Measurements from ENCODE around the gene PIAS4. TPM values are rescaled to one million over a fixed set of nuclear protein-coding genes. Genes with fewer than 3 reads are reported as not detected.

The PIAS4 gene
- total RNA-seq, 1 experiment from 2014 or later, result 45.7 TPM

GRCh38 chr19:4032436-4032835 is 24.9 kb downstream of the PIAS4 start:
- POLR2A ChIA-PET, result interaction anchor here (0.6 kb wide), 1 partner anchor 276 kb away, joined by 4 read pairs; no protein-coding TSS in a partner anchor
- intact Hi-C loops (cut with micrococcal nuclease; ENCODE audit: unreplicated experiment), result no loop called here
- BruUV-seq (replicated peaks), result no TSS peak

DNA sequence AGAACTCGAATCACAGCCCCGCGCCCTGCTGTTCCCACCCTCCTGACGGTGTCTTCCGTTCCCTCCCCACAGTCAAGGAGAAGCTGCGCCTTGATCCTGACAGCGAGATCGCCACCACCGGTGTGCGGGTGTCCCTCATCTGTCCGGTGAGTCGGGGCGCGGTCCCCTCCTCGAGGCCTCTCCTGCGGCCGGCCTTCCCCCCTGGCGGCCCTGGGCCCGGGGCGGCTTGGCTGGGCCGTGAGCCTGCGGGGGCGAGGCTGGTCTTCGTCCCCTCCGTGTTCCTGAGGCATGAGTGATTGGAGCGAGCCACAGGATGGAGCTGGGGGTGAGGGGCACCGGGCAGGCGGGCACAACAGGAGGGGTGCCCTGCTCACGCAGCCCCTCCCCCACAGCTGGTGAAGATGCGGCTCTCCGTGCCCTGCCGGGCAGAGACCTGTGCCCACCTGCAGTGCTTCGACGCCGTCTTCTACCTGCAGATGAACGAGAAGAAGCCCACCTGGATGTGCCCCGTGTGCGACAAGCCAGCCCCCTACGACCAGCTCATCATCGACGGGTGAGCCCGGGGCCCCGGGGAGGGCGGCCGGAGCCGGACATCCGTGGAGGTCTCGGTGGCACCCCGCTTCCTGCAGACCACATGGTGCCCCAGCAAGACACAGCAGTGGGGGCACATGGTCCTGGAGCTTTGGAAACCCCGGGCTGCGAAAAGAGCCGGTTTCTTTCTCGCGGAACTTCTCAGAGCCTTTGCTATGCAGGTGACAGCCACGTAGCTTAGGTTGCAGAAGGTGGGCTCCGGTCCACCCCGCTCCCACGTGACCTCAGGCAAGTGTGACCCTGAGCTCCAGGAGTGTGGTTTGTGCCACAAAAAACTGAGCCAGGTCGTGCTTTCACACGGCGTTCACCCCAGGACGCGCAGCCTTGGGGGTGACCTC is 25.8 kb downstream of the PIAS4 start:
- H3K4me1 Mint-ChIP-seq (ENCODE audit: low read depth, unreplicated experiment), result no peaks in the 10 kb centered on the region
- POLR2A ChIA-PET, result no interaction called here
- DNase-seq, result no peak
- no TSS peak for BruUV-seq (replicated peaks)
- CTCF ChIA-PET, result no interaction called here
- Histone ChIP-seq H3K27me3 (replicated peaks; ENCODE audit: control insufficient read depth, insufficient read depth, low read length) (no peaks in the 10 kb centered on the region), H3K4me3 (ENCODE audit: low read depth, low read length) (no peak overlapping the region), H3K9me3 (no peaks in the 10 kb centered on the region), H3K36me3 (ENCODE audit: control insufficient read depth, insufficient read depth, low read length) (peaks cover 2% of the 10 kb centered on the region), H3K4me1 (no peaks in the 10 kb centered on the region)
- TF ChIP-seq, protein P1, sequence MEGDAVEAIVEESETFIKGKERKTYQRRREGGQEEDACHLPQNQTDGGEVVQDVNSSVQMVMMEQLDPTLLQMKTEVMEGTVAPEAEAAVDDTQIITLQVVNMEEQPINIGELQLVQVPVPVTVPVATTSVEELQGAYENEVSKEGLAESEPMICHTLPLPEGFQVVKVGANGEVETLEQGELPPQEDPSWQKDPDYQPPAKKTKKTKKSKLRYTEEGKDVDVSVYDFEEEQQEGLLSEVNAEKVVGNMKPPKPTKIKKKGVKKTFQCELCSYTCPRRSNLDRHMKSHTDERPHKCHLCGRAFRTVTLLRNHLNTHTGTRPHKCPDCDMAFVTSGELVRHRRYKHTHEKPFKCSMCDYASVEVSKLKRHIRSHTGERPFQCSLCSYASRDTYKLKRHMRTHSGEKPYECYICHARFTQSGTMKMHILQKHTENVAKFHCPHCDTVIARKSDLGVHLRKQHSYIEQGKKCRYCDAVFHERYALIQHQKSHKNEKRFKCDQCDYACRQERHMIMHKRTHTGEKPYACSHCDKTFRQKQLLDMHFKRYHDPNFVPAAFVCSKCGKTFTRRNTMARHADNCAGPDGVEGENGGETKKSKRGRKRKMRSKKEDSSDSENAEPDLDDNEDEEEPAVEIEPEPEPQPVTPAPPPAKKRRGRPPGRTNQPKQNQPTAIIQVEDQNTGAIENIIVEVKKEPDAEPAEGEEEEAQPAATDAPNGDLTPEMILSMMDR (IDR thresholded peaks at IDR 0.05; ENCODE audit: insufficient read depth in 1 of 2, low read depth in 1 of 2, low read length in 1 of 2, severe bottlenecking in 1 of 2, unreplicated experiment in 1 of 2), result no peak
- H3K27me3 Mint-ChIP-seq (ENCODE audit: insufficient read depth, unreplicated experiment), result no peaks in the 10 kb centered on the region
- H3K27ac Mint-ChIP-seq (ENCODE audit: unreplicated experiment), result no peak overlapping the region
- H3K4me3 Mint-ChIP-seq (ENCODE audit: unreplicated experiment), result no peak overlapping the region
- intact Hi-C loops (cut with micrococcal nuclease; ENCODE audit: unreplicated experiment), result no loop called here
- no peaks in the 10 kb centered on the region for H3K9me3 Mint-ChIP-seq (ENCODE audit: unreplicated experiment)
- H3K36me3 Mint-ChIP-seq (ENCODE audit: insufficient read depth, unreplicated experiment), result peaks cover 36% of the 10 kb centered on the region

More at GRCh38 chr19:4032436-4032835, 24.9 kb downstream of the PIAS4 start:
- CTCF ChIA-PET, result no interaction called here
- Mint-ChIP-seq H3K4me1 (ENCODE audit: low read depth, unreplicated experiment) (no peaks in the 10 kb centered on the region), H3K9me3 (ENCODE audit: unreplicated experiment) (no peaks in the 10 kb centered on the region), H3K4me3 (ENCODE audit: unreplicated experiment) (no peak overlapping the region), H3K27ac (ENCODE audit: unreplicated experiment) (no peak overlapping the region), H3K36me3 (ENCODE audit: insufficient read depth, unreplicated experiment) (peaks cover 30% of the 10 kb centered on the region), H3K27me3 (ENCODE audit: insufficient read depth, unreplicated experiment) (no peaks in the 10 kb centered on the region)
- no peaks in the 10 kb centered on the region for H3K9me3 ChIP-seq
- DNase-seq, result no peak
- TF ChIP-seq, protein P1 (IDR thresholded peaks at IDR 0.05; ENCODE audit: insufficient read depth in 1 of 2, low read depth in 1 of 2, low read length in 1 of 2, severe bottlenecking in 1 of 2, unreplicated experiment in 1 of 2), result no peak
- H3K4me3 ChIP-seq (ENCODE audit: low read depth, low read length), result no peak overlapping the region
- peaks cover 2% of the 10 kb centered on the region for H3K36me3 ChIP-seq (ENCODE audit: control insufficient read depth, insufficient read depth, low read length)
- H3K4me1 ChIP-seq, result no peaks in the 10 kb centered on the region
- no peaks in the 10 kb centered on the region for H3K27me3 ChIP-seq (replicated peaks; ENCODE audit: control insufficient read depth, insufficient read depth, low read length)

DNA sequence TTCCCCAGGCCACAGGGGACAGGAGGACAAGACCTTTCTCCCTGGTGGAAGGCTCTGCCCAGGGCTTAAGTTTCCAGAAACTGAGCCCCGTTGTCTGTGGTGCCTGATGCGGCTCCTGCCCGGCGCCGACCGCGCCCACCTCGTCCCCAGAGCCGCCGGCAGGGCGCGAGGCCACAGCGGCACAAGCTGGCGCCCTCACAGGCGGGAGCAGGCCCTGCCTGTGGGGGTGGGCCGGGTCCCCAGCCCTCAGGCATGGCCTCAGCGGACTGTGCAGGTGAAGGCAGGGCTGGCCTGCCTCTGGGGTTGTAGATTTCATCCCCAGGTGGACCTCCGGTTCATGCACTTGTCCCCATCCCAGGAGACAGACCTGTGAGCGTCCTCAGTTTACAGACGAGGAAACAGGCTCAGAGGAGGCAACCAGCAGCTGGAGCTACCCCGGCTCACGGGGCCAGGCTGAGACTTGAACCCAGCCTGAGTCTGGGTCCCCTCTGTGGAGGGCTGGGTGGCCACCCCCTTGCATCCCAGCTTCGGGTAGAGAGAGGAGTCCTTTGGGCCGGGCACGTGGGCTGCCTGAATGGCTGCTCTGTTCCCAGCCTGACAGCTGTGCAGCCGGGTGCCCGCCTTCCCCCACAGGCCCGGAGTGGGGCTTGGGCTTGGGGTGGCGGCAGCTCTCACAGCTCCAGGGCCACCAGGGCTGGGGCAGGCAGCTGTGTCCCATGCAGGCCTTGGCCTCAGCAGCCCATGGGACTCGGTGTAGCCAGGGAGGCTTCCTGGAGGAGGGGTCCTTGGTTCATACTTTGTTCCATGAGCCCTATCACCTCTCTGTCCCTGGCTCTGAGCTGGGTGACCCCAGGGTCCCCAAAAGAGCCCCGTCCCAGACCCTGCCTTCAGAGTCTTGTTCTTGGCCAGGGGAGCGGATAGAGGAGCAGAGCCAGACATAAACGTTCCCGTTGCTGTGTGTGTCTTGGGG is 26.8 kb downstream of the PIAS4 start:
- Mint-ChIP-seq H3K27ac (ENCODE audit: unreplicated experiment) (no peak overlapping the region), H3K36me3 (ENCODE audit: insufficient read depth, unreplicated experiment) (peaks cover 39% of the 10 kb centered on the region), H3K4me1 (ENCODE audit: low read depth, unreplicated experiment) (no peaks in the 10 kb centered on the region), H3K4me3 (ENCODE audit: unreplicated experiment) (no peak overlapping the region), H3K27me3 (ENCODE audit: insufficient read depth, unreplicated experiment) (no peaks in the 10 kb centered on the region), H3K9me3 (ENCODE audit: unreplicated experiment) (no peaks in the 10 kb centered on the region)
- intact Hi-C loops (cut with micrococcal nuclease; ENCODE audit: unreplicated experiment), result no loop called here
- Histone ChIP-seq H3K9me3 (no peaks in the 10 kb centered on the region), H3K27me3 (replicated peaks; ENCODE audit: control insufficient read depth, insufficient read depth, low read length) (no peaks in the 10 kb centered on the region), H3K36me3 (ENCODE audit: control insufficient read depth, insufficient read depth, low read length) (peaks cover 2% of the 10 kb centered on the region), H3K4me3 (ENCODE audit: low read depth, low read length) (no peak overlapping the region), H3K4me1 (no peaks in the 10 kb centered on the region)
- TF ChIP-seq, protein P1 (IDR thresholded peaks at IDR 0.05; ENCODE audit: insufficient read depth in 1 of 2, low read depth in 1 of 2, low read length in 1 of 2, severe bottlenecking in 1 of 2, unreplicated experiment in 1 of 2), result no peak
- DNase-seq, result no peak
- POLR2A ChIA-PET, result no interaction called here
- CTCF ChIA-PET, result no interaction called here
- BruUV-seq (replicated peaks), result no TSS peak

All from Caco-2 (cell line).